Measurements from ENCODE around the gene NRIP1. TPM values are rescaled to one million over a fixed set of nuclear protein-coding genes. Genes with fewer than 3 reads are reported as not detected.

Gene NRIP1
- total and polyA plus RNA-seq, 8 donors = 22.6 to 30.5 (median 27.6) TPM

- Histone ChIP-seq H3K4me3 (no peak overlapping the region), H3K4me1 (no peaks in the 10 kb centered on the region), H3K9me3 (no peaks in the 10 kb centered on the region), H3K27ac (no peak overlapping the region), H3K27me3 (no peaks in the 10 kb centered on the region), H3K36me3 (peaks cover 0 to 5% of the 10 kb centered on the region in 2 donors)
- no peak for DNase-seq
- intact Hi-C loops (cut with DNase I) = no loop called here
- TF ChIP-seq CTCF (IDR thresholded peaks at IDR 0.05) = no peak
- no peak for ATAC-seq
These were observed 92.1 kb downstream of the NRIP1 start for GRCh38 chr21:14972678-14973077.

GRCh38 chr21:14968821-14969220, 96.0 kb downstream of the NRIP1 start:
- peaks cover 0 to 26% of the 10 kb centered on the region in 2 donors for H3K36me3 ChIP-seq
- no peak for ATAC-seq
- H3K27me3 ChIP-seq = no peaks in the 10 kb centered on the region
- no peak overlapping the region for H3K4me3 ChIP-seq
- no peak overlapping the region for H3K27ac ChIP-seq
- no peak for DNase-seq
- no peaks in the 10 kb centered on the region for H3K9me3 ChIP-seq
- TF ChIP-seq CTCF (IDR thresholded peaks at IDR 0.05) = no peak
- intact Hi-C loops (cut with DNase I) = no loop called here
- H3K4me1 ChIP-seq = no peaks in the 10 kb centered on the region

GRCh38 chr21:14968029-14968428, 96.8 kb downstream of the NRIP1 start:
- H3K27me3 ChIP-seq = no peaks in the 10 kb centered on the region
- H3K36me3 ChIP-seq = peaks cover 0 to 26% of the 10 kb centered on the region in 2 donors
- H3K4me1 ChIP-seq = no peaks in the 10 kb centered on the region
- H3K27ac ChIP-seq = no peak overlapping the region
- H3K9me3 ChIP-seq = no peaks in the 10 kb centered on the region
- H3K4me3 ChIP-seq = no peak overlapping the region
- no peak for TF ChIP-seq CTCF (IDR thresholded peaks at IDR 0.05)
- DNase-seq = no peak
- no peak for ATAC-seq
- intact Hi-C loops (cut with DNase I) = no loop called here

GRCh38 chr21:14964621-14965020, 100.2 kb downstream of the NRIP1 start:
- no peaks in the 10 kb centered on the region for H3K4me1 ChIP-seq
- DNase-seq (no peak), ATAC-seq (no peak)
- H3K27me3 ChIP-seq = no peaks in the 10 kb centered on the region
- intact Hi-C loops (cut with DNase I) = no loop called here
- H3K9me3 ChIP-seq = no peaks in the 10 kb centered on the region
- no peak overlapping the region for H3K4me3 ChIP-seq
- no peak for TF ChIP-seq CTCF (IDR thresholded peaks at IDR 0.05)
- no peak overlapping the region for H3K27ac ChIP-seq
- peaks cover 0 to 26% of the 10 kb centered on the region in 2 donors for H3K36me3 ChIP-seq

- no peak for TF ChIP-seq CTCF (IDR thresholded peaks at IDR 0.05)
- intact Hi-C loops (cut with DNase I) = no loop called here
- DNase-seq (no peak), ATAC-seq (no peak)
- Histone ChIP-seq H3K27me3 (no peaks in the 10 kb centered on the region), H3K9me3 (no peaks in the 10 kb centered on the region), H3K4me3 (no peak overlapping the region), H3K27ac (no peak overlapping the region), H3K36me3 (peaks cover 0 to 16% of the 10 kb centered on the region in 2 donors), H3K4me1 (no peaks in the 10 kb centered on the region)
These were observed 102.6 kb downstream of the NRIP1 start for GRCh38 chr21:14962217-14962616.
